SK-N-SH (cell line): Measurements from ENCODE around the gene ZNF577. TPM values are rescaled to one million over a fixed set of nuclear protein-coding genes. Genes with fewer than 3 reads are reported as not detected.

Experiments
- CTCF ChIA-PET: fragments of 300-600, 350-600 bp; formaldehyde crosslinking; extraction: SDS; loops from one replicate; lab custom pipeline; 2021; lab: Yijun Ruan, JAX
- POLR2A ChIA-PET: fragments of 350-600 bp; sonication (Branson Sonifier 250); formaldehyde crosslinking; extraction: SDS; loops from one replicate; lab custom pipeline; 2020; ENCODE audit warnings: antibody characterized with exemption, inconsistent platforms; lab: Yijun Ruan, JAX
- DNase-seq: peaks from one replicate; pipeline ENCODE4 v3.0.0; 2012
- H2AFZ ChIP-seq: fragments of 200-600 bp; sonication (generic); 2 replicates; pipeline ENCODE4 v1.8.1; 2016; ENCODE audit warnings: antibody characterized with exemption, mild to moderate bottlenecking, low read depth
- H3F3A ChIP-seq: fragments of 200-600 bp; sonication (generic); replicated peaks from 2 replicates; pipeline ENCODE3; 2016; ENCODE audit warnings: antibody characterized with exemption, mild to moderate bottlenecking; ENCODE audit not compliant: insufficient read depth
- H3K27ac ChIP-seq, 2 experiments: fragments of 200-500 bp in 1 of 2; fragments of 200-600 bp in 1 of 2; sonication (Bioruptor generic) in 1 of 2; sonication (generic), shearing (Covaris generic) in 1 of 2; 2 replicates each; pipeline versions ENCODE4 v1.5.1 to v1.6.1; 2014 to 2016; ENCODE audit warnings: low read depth in 2 of 2, inconsistent platforms in 1 of 2, low read length in 1 of 2, mild to moderate bottlenecking in 1 of 2, mixed read lengths in 1 of 2
- H3K27me3 ChIP-seq: fragments of 200-600 bp; sonication (generic), shearing (Covaris generic); 2 replicates; pipeline ENCODE4 v1.6.1; 2016; ENCODE audit warnings: mixed run types; ENCODE audit not compliant: insufficient read depth
- H3K36me3 ChIP-seq, 2 experiments: fragments of 200-500 bp in 1 of 2; fragments of 200-600 bp in 1 of 2; sonication (Bioruptor generic) in 1 of 2; sonication (generic) in 1 of 2; replicated peaks in 1 of 2; 2 replicates each; pipeline versions ENCODE3 to v1.5.1; 2014 to 2016; ENCODE audit warnings: low read length in 1 of 2, mild to moderate bottlenecking in 1 of 2; ENCODE audit not compliant: insufficient read depth in 2 of 2, control insufficient read depth in 1 of 2
- H3K4me1 ChIP-seq, 2 experiments: fragments of 200-500 bp in 1 of 2; fragments of 200-600 bp in 1 of 2; sonication (Bioruptor generic) in 1 of 2; sonication (generic), shearing (Covaris generic) in 1 of 2; 2 replicates each; pipeline versions ENCODE4 v1.5.1 to v1.6.1; 2014 to 2016; ENCODE audit warnings: low read depth in 1 of 2, low read length in 1 of 2, mixed run types in 1 of 2; ENCODE audit not compliant: insufficient read depth in 2 of 2, control insufficient read depth in 1 of 2
- H3K4me2 ChIP-seq: fragments of 200-600 bp; sonication (generic), shearing (Covaris generic); 2 replicates; pipeline ENCODE4 v1.6.1; 2017; ENCODE audit warnings: mixed run types
- H3K4me3 ChIP-seq, 2 experiments: fragments of 200-500 bp in 1 of 2; fragments of 200-600 bp in 1 of 2; sonication (Bioruptor generic) in 1 of 2; sonication (generic), shearing (Covaris generic) in 1 of 2; 2 replicates each; pipeline versions ENCODE4 v1.5.1 to v1.8.1; 2014 to 2016; ENCODE audit warnings: low read depth in 2 of 2, inconsistent platforms in 1 of 2, low read length in 1 of 2, mild to moderate bottlenecking in 1 of 2, mixed read lengths in 1 of 2, moderate library complexity in 1 of 2
- H3K79me2 ChIP-seq: fragments of 200-600 bp; sonication (generic); 2 replicates; pipeline ENCODE4 v1.8.1; 2017; ENCODE audit warnings: mild to moderate bottlenecking; ENCODE audit not compliant: insufficient read depth
- H3K9ac ChIP-seq: fragments of 200-600 bp; sonication (generic); 2 replicates; pipeline ENCODE4 v1.6.1; 2017; ENCODE audit warnings: mixed run types
- H3K9me2 ChIP-seq: fragments of 200-600 bp; sonication (generic); 2 replicates; pipeline ENCODE4 v1.6.1; 2017; ENCODE audit warnings: mixed run types
- H3K9me3 ChIP-seq: fragments of 200-600 bp; sonication (generic); 2 replicates; pipeline ENCODE4 v1.6.1; 2017; ENCODE audit warnings: mixed run types, mild to moderate bottlenecking, moderate library complexity
- H4K20me1 ChIP-seq: fragments of 200-600 bp; sonication (generic); 2 replicates; pipeline ENCODE4 v1.6.1; 2017; ENCODE audit warnings: mild to moderate bottlenecking, mixed run types; ENCODE audit not compliant: insufficient read depth
- CHD2 ChIP-seq: fragments of 150-350 bp; IDR thresholded peaks from 2 replicates; pipeline ENCODE4 v1.6.1; 2018; ENCODE audit warnings: low read length; ENCODE audit not compliant: partially characterized antibody
- ELF1 ChIP-seq: IDR thresholded peaks from 2 replicates; pipeline ENCODE4 v1.4.0; 2012
- FOXM1 ChIP-seq: IDR thresholded peaks from 2 replicates; pipeline ENCODE4 v1.4.0; 2012; ENCODE audit warnings: low read depth, mild to moderate bottlenecking
- GABPA ChIP-seq: IDR thresholded peaks from 2 replicates; pipeline ENCODE4 v1.4.0; 2012; ENCODE audit warnings: low read depth, mild to moderate bottlenecking
- GATA2 ChIP-seq: sonication (generic); formaldehyde crosslinking; IDR thresholded peaks from 2 replicates; pipeline ENCODE4 v1.5.0; 2020; ENCODE audit warnings: mild to moderate bottlenecking, missing genetic modification reagents
- IRF3 ChIP-seq: fragments of 150-350 bp; IDR thresholded peaks from 2 replicates; pipeline ENCODE4 v1.6.1; 2016; ENCODE audit warnings: mild to moderate bottlenecking, low read depth, low read length
- MAX ChIP-seq: IDR thresholded peaks from 2 replicates; pipeline ENCODE4 v1.4.0; 2012; ENCODE audit warnings: low read depth
- NFIC ChIP-seq: IDR thresholded peaks from 2 replicates; pipeline ENCODE4 v1.4.0; 2012; ENCODE audit warnings: borderline replicate concordance
- NRF1 ChIP-seq: IDR thresholded peaks from 2 replicates; pipeline ENCODE4 v1.6.1; 2012; ENCODE audit warnings: low read depth, mild to moderate bottlenecking, low read length
- PBX3 ChIP-seq: IDR thresholded peaks from 2 replicates; pipeline ENCODE4; 2012
- RCOR1 ChIP-seq: fragments of 150-350 bp; IDR thresholded peaks from 2 replicates; pipeline ENCODE4 v1.6.1; 2017; ENCODE audit warnings: antibody characterized with exemption, low read length
- RFX5 ChIP-seq: IDR thresholded peaks from 2 replicates; pipeline ENCODE4 v1.6.1; 2012; ENCODE audit warnings: mild to moderate bottlenecking, improper control_type of control experiment, low read length
- RXRA ChIP-seq: IDR thresholded peaks from 2 replicates; pipeline ENCODE4 v1.4.0; 2012; ENCODE audit warnings: low read depth, mild to moderate bottlenecking, borderline replicate concordance
- SIN3A ChIP-seq: IDR thresholded peaks from 2 replicates; pipeline ENCODE4 v1.6.1; 2012; ENCODE audit warnings: low read depth, mild to moderate bottlenecking, low read length, moderate library complexity, borderline replicate concordance
- SMC3 ChIP-seq: IDR thresholded peaks from 2 replicates; pipeline ENCODE4 v1.6.1; 2012; ENCODE audit warnings: low read depth, low read length, improper control_type of control experiment
- TCF12 ChIP-seq: IDR thresholded peaks from 2 replicates; pipeline ENCODE4 v1.4.0; 2012
- USF1 ChIP-seq: IDR thresholded peaks from 2 replicates; pipeline ENCODE4 v1.4.0; 2012; ENCODE audit warnings: low read depth, borderline replicate concordance
- USF2 ChIP-seq: fragments of 150-350 bp; IDR thresholded peaks from 2 replicates; pipeline ENCODE4 v1.6.1; 2017; ENCODE audit warnings: antibody characterized with exemption, low read length, low read depth, borderline replicate concordance
- YY1 ChIP-seq: IDR thresholded peaks from 2 replicates; pipeline ENCODE4 v1.4.0; 2012; ENCODE audit warnings: low read depth, mild to moderate bottlenecking
- ZBTB33 ChIP-seq: IDR thresholded peaks from 2 replicates; pipeline ENCODE4 v1.4.0; 2012; ENCODE audit warnings: low read depth, borderline replicate concordance
- WGBS: methylation state at CpG from one replicate; pipeline ENCODE4 v1.1.6; 2017; ENCODE audit warnings: low lambda C conversion rate; 5-methylcytosine and 5-hydroxymethylcytosine counted together
- polyA plus RNA-seq, 3 experiments: library from polyadenylated mRNA; depleted of rRNA; stranded (reverse); fragments of >200 nt; gene quantifications; 2 replicates each; pipeline ENCODE4 v1.2.3, GENCODE V29; 2012

Gene ZNF577
- polyA plus RNA-seq (2012; rRNA removed) = 6.8 and 9.6 TPM in 2 replicates
- polyA plus RNA-seq (2012; cell fraction: cytosol; rRNA removed) = 3.1 and 4.2 TPM in 2 replicates
- polyA plus RNA-seq (2012; cell fraction: nucleus; rRNA removed) = 18.7 and 36.3 TPM in 2 replicates

- ChIA-PET POLR2A (no interaction called here), CTCF (no interaction called here)
- TF ChIP-seq MAX (peak; percentile 38), ELF1 (0 out of 2 replicates have a peak, but pooled peaks have one; percentile 37), YY1 (peak; percentile 98), NRF1 (no peak), TCF12 (no peak), CHD2 (peak; percentile 51), ZBTB33 (peak; percentile 54; the same call in 1 of the 2 replicates), GABPA (peak; percentile 44), FOXM1 (no peak), PBX3 (peak; percentile 11; the same call in 1 of the 2 replicates)
- Histone ChIP-seq H4K20me1 (no peaks in the 10 kb centered on the region), H3K79me2 (0 out of 2 replicates have a peak, but pooled peaks cover 3% of the 10 kb centered on the region), H2AFZ (peak within 1 kb of the TSS; percentile 56; the same call in 1 of the 2 replicates), H3K4me3 (peak within 1 kb of the TSS; percentile 63), H3K27me3 (no peaks in the 10 kb centered on the region), H3F3A (peaks cover 6% of the 10 kb centered on the region), H3K4me1 (no peaks in the 10 kb centered on the region), H3K27ac (peak within 1 kb of the TSS in 1 of 2 experiments; percentile 30; a peak in 1 of 4 replicates), H3K9ac (peak within 1 kb of the TSS; percentile 48; the same call in 1 of the 2 replicates), H3K9me2 (no peaks in the 10 kb centered on the region), H3K36me3 (peaks cover 37 to 48% of the 10 kb centered on the region in 2 experiments), H3K4me2 (0 out of 2 replicates have a peak within 1 kb of the TSS, but pooled peaks have one; percentile 4), H3K9me3 (peaks cover 45% of the 10 kb centered on the region)
- 73% methylated on average over 42 of the region's 56 CpGs for WGBS
- peak; percentile 67 for DNase-seq
Measured at GRCh38 chr19:51887522-51888498, at the start of gene ZNF577. Gene ZNF577, minus strand, starts transcription at chr19:51887951. Its CDS starts 7,569 bp downstream, at chr19:51880382.

GRCh38 chr19:51931921-51932320, 44.2 kb upstream of the ZNF577 start:
- no peak overlapping the region for H3K9ac ChIP-seq
- 77% methylated on average over 8 of the region's 8 CpGs for WGBS
- peaks cover 0 to 4% of the 10 kb centered on the region in 2 experiments; a peak in 1 of 4 replicates for H3K4me1 ChIP-seq
- H3K9me3 ChIP-seq = no peaks in the 10 kb centered on the region; the same call in 1 of the 2 replicates
- H3K36me3 ChIP-seq = peaks cover 34 to 73% of the 10 kb centered on the region in 2 experiments
- H3K9me2 ChIP-seq = no peaks in the 10 kb centered on the region
- DNase-seq = no peak
- ChIA-PET CTCF (no interaction called here), POLR2A (no interaction called here)
- H3K4me3 ChIP-seq = no peak overlapping the region
- H2AFZ ChIP-seq = no peak overlapping the region
- peaks cover 18% of the 10 kb centered on the region for H3K79me2 ChIP-seq
- H3K27me3 ChIP-seq = no peaks in the 10 kb centered on the region
- H3K27ac ChIP-seq = no peak overlapping the region
- no peaks in the 10 kb centered on the region for H3F3A ChIP-seq
- no peak overlapping the region for H3K4me2 ChIP-seq
- H4K20me1 ChIP-seq = no peaks in the 10 kb centered on the region
- TF ChIP-seq NRF1 (no peak), SIN3A (no peak), USF1 (no peak), USF2 (no peak), RCOR1 (no peak), IRF3 (no peak), RXRA (no peak), SMC3 (no peak), NFIC (no peak), GATA2 (CRISPR knock-in tag) (no peak), RFX5 (no peak), CHD2 (no peak)
